ELR (cell line): Measurements from ENCODE around the gene FOXK2.

Experiments used
- DNase-seq: peaks from one replicate; pipeline ENCODE4 v3.0.0-alpha.2; 2015; ENCODE audit warnings: low read depth

The FOXK2 gene

DNA sequence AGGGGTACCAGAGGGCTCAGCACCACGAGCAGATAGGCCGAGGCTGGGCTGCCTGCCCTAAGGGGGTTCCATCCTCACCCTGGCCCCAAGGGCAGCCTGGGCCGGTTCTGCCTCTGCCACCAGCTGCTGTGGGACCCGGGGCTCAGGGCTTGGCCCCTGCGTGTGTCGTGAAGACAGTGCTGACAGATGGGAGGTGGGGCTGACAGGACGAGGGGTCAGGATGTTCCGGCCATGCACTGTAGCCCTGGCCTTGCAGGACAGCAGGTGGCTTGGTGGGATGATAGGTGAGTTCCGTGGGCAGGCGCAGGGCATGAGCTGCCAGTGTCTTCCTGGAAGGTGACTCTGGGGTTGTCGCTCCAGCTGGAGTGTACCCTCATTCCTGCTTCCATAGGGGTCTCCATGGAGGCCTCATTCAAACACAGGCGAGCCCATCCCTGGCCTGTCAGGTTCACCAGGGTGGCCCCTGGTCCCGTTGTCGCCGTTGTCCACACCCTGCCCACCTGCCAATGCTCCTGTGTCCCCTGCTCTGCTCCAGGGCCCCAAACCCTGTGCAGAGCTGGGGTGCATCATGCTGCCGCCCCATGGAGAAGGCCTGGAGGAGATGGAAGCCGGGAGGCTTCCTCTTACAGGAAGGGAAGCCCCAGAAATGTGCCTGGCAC, 71.5 kb downstream of the FOXK2 start:
- DNase-seq, result no peak

- DNase-seq, result no peak
Measured at GRCh38 chr17:82592289-82592766, 72.8 kb downstream of the FOXK2 start.

- DNase-seq, result peak; percentile 88
Measured at GRCh38 chr17:82592767-82593589, 73.4 kb downstream of the FOXK2 start.

DNA sequence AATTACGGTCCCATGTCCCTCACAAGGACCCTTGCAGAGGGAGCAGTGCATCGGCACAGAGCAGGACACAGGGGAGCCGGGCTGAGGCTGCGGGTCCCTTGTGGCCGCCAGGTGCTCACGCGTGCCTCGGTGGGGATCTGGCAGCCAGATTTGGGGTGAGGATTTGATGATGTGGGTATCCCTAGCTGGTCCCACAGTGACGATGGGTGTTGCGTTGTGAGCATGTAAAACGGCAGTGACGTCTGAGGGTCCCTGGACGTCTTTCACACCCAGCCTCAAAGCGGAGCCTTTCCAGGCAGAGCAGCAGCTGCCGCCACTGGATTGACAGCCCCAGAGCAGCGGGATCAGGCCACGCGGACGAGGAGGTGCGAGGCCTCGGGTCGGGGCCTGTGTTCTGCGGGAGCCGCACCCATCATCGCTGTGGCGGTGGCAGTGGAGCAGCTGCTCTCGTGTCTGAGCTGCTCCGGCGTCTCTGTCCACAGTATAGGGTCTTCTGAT, 74.1 kb downstream of the FOXK2 start:
- DNase-seq, result no peak

DNA sequence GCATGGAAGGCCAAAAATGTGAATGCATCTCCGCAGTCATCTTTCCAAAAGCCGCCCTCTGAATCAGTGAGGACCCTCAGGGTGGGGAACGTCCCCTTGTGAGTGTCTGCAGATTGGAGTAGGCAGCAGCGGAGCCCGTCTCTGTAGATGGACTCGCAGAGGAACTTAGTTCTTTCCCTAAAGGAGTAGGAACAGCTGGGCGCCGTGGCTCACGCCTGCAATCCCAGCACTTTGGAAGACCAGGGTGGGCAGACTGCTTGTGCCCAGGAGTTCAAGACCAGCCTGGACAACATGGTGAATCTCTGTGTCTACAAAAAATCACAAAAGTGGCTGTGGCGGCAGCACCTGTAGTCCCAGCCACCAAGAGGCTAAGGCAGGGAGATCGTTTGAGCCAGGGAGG, 75.0 kb downstream of the FOXK2 start:
- no peak for DNase-seq

DNA sequence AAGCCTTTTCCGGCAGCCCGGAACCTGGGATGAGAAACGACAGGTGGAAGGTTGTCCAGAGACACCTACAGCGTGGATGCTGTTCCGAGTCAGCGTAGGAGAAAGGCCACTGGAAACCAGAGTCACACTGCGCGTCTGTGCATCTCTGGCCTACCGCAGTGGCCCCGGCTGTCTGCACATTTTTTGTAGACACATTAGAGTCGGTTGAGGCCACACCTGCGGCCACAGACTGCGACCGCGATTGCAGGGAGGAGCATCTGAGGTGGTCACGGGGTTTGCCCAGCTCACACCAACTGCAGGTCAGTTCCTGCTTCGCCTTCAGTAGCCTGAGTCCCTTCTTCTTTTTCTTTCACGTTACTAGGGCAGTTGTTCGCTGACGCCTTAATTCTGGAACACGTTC, 76.4 kb downstream of the FOXK2 start:
- no peak for DNase-seq

GRCh38 chr17:82596296-82596695, 76.8 kb downstream of the FOXK2 start:
- DNase-seq, result no peak

- no peak for DNase-seq
Measured at GRCh38 chr17:82596837-82597672, 77.5 kb downstream of the FOXK2 start.

GRCh38 chr17:82598256-82599119, 79.0 kb downstream of the FOXK2 start:
- peak; percentile 60 for DNase-seq

DNA sequence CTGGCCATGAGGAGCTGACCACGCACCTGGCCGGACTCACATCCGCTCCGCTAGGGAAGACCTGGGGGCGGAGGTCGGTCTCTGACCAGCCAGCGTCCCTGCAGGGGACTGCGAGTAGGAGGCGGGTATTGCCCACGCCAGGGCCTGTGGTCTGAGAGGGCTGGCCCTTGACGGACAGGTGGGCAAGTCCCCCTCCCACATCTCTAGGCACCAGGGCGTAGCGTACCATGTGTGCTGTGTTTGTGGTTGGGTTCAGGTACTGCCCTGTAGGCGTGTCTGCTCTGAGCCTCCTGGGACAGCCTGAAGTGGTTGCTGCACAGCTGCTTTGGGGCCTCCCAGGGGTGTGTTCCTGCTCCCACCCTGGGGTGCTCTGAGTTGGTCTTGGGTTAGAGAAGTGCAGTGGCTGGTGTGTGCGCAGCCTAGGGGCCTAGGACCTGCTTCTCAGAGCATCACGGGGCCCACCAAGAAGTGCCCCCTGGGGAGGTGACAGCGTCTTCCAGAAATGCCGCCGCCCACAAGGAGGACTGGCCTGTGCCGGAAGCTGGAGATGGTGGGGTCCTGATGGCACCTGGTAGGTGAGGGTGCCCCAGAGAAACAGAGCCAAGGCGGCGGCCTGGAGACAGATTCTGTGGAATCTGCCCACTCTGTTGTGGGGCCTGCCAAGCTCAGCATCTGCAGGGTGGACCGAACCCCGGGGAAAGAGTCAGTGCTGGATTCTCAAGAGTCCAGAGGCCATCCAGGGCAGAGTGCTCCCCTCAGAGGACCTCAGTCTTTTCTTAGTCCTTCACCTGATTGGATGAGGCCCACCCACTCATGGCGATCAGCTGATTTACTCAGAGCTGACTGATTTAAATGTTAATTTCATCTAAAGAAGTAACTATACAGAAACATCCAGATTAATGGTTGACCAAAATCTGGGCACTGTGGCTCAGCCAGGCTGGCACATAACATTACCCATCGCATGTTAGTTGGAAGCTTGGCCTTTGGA, 80.4 kb downstream of the FOXK2 start:
- no peak for DNase-seq

GRCh38 chr17:82600731-82601446, 81.4 kb downstream of the FOXK2 start:
- no peak for DNase-seq

- no peak for DNase-seq
Measured at GRCh38 chr17:82601447-82602000, 82.0 kb downstream of the FOXK2 start.

DNA sequence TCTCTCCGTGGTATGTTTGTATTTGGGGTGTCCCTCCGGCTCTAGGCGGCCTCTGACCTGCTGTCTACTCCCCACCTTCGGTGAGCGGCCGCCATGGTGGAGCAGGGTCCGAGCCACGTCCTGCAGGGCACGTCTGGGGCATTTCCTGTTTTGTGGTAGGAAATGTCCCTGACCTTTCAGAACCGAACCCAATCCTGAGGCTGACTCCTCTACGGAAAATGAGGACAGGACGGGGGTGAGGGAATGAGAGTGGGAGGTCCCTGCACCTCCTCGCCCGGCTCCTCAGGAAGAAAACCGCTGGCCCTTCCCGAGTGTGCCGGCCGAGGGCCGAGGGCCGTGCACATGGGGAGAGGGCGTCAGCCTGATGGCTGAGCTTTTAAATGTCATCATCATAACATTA, 83.0 kb downstream of the FOXK2 start:
- no peak for DNase-seq

DNA sequence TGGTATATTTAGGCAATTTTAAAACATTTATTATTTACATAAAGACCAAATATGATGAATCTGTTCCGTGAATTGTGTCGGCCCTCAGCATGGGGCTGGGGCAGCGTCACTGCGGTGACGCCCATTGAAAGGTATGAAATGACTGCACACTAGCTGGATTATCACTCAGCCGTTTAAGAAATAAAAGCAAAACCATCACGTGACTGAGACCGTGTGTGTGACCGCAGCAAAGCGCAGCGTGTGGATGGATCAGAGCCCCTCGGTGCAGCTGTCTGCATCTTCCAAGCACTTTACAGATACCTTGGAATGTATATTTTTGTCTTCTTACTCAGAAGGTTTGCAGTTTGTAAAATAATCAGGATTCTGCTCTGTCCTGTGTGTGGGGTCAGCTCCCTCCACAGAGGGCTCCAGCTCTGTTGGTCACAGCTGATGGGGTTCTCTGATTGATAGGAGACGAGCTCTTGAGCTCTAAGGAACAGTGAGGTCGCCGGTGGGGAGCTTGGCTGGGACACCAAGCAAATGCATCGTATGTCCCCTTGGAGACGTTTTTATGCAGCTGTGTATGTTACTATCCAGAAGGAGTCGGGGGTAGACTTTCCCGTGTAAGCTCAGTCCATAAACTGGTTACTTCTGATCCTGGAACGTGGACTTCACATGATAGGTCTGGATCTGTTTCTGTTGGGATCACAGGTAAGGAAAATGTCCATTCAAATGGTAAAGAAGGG, 83.6 kb downstream of the FOXK2 start:
- DNase-seq, result no peak

GRCh38 chr17:82603981-82604448, 84.5 kb downstream of the FOXK2 start:
- no peak for DNase-seq

- no peak for DNase-seq
Measured at GRCh38 chr17:82604532-82604931, 85.0 kb downstream of the FOXK2 start.

GRCh38 chr17:82605939-82606600, 86.5 kb downstream of the FOXK2 start:
- DNase-seq, result no peak

- DNase-seq, result no peak
Measured at GRCh38 chr17:82608816-82609215, 89.3 kb downstream of the FOXK2 start.
